ENCODE results near the gene HMGXB3. TPM values are rescaled to one million over a fixed set of nuclear protein-coding genes. Genes with fewer than 3 reads are reported as not detected.

The HMGXB3 gene
- total and polyA plus RNA-seq, 2 of the 13 experiments (the other 11 are each of a cell fraction or from before 2014, with no cell fraction given), result 18.8 to 23.8 TPM

DNA sequence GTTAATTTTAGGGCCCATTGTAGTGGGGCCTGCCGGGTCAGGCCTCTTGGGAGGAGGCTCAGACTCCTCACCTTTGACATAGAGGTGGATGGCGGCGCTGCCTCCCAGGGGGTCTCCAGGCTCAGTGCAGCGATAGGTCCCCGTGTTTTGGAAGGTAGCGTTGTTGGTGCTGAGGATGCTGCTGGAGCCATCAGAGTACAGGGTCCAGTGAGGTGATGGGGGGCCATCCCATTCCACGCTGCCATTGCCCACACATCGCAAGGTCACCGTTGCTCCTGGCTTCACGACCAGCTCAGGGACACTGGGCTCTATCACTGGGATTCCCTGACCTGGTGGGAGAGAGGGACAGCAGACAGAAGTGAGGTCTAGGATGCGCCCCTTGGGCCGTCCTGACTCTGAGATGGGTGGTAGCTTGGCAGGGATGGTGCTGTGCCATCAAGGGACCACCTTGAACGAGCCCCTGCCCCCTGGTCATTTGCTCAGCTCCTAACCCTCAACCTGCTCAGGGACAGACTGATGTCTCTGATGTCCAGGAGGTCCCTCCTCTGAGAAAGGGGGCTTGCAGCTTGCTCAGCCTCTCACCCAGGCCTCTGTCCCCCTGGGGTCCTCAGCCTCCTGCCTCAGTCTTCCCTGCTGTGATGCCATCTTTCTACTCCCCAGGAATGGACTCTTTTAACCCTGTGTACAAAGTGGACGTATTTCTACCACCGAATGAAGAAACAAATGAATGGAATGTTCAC, 80.3 kb downstream of the HMGXB3 start:
- POLR2A ChIA-PET, result no interaction called here

More for the DNA sequence above, 80.3 kb downstream of the HMGXB3 start:
- CTCF ChIA-PET (ENCODE audit: low intra/inter-chr PET ratio, low total read pairs), result no interaction called here
- intact Hi-C loops (cut with micrococcal nuclease; ENCODE audit: unreplicated experiment), result no loop called here
- Histone ChIP-seq H3K27me3 (ENCODE audit: control insufficient read depth in 1 of 2, insufficient read depth in 2 of 2, low read length in 2 of 2) (peaks cover 4 to 49% of the 10 kb centered on the region in 2 experiments), H3K4me2 (ENCODE audit: low read depth, low read length) (no peak overlapping the region), H3K4me3 (replicated peaks in 1 of 3; ENCODE audit: insufficient read depth in 1 of 3, low read depth in 2 of 3, low read length in 3 of 3) (no peak overlapping the region), H4K20me1 (ENCODE audit: insufficient read depth, low read length) (no peaks in the 10 kb centered on the region), H3K9me3 (ENCODE audit: low read length) (no peaks in the 10 kb centered on the region), H3K79me2 (ENCODE audit: insufficient read depth, low read length) (no peaks in the 10 kb centered on the region), H3K27ac (ENCODE audit: extremely low read length, insufficient read depth, low read length) (no peak overlapping the region), H3K4me1 (ENCODE audit: insufficient read depth, low read length) (peaks cover 17% of the 10 kb centered on the region), H3K36me3 (replicated peaks in 1 of 2; ENCODE audit: control insufficient read depth in 1 of 2, insufficient read depth in 2 of 2, low read length in 2 of 2) (no peaks in the 10 kb centered on the region), H3K9ac (ENCODE audit: insufficient read depth, low read depth, low read length) (no peak overlapping the region), H2AFZ (ENCODE audit: low read length) (no peak overlapping the region)
- 0% methylated on average over 3 of the region's 15 CpGs for whole genome bisulfite sequencing (ENCODE audit: low lambda C conversion rate)
- DNase-seq (ENCODE audit: low spot score), result no peak
- ATAC-seq, result no peak
- no TSS peak for BruUV-seq (replicated peaks)
- in situ Hi-C loops (cut with HindIII; ENCODE audit: extremely low pct_ligation_motif_present, low pct_unique_long_range_greater_than_20kb), result no loop called here
- TF ChIP-seq ZMYM4 (CRISPR knock-in tag; IDR thresholded peaks at IDR 0.05) (no peak), AGO1 (IDR thresholded peaks at IDR 0.05; ENCODE audit: low read depth, low read length, poor library complexity, severe bottlenecking) (no peak), ZNF782 (CRISPR knock-in tag; IDR thresholded peaks at IDR 0.05; ENCODE audit: borderline replicate concordance) (no peak), TBP (CRISPR knock-in tag; IDR thresholded peaks at IDR 0.05) (no peak), KDM2A (CRISPR knock-in tag; IDR thresholded peaks at IDR 0.05; ENCODE audit: borderline replicate concordance, low read depth) (no peak), BHLHE40 (IDR thresholded peaks at IDR 0.05; ENCODE audit: low read length) (no peak), ZNF354B (CRISPR knock-in tag; IDR thresholded peaks at IDR 0.05) (no peak), KLF6 (CRISPR knock-in tag; IDR thresholded peaks at IDR 0.05) (no peak), NBN (conservative IDR thresholded peaks at IDR 0.05) (no peak), ZNF20 (CRISPR knock-in tag; IDR thresholded peaks at IDR 0.05) (no peak)
- TF ChIP-seq, protein P1, sequence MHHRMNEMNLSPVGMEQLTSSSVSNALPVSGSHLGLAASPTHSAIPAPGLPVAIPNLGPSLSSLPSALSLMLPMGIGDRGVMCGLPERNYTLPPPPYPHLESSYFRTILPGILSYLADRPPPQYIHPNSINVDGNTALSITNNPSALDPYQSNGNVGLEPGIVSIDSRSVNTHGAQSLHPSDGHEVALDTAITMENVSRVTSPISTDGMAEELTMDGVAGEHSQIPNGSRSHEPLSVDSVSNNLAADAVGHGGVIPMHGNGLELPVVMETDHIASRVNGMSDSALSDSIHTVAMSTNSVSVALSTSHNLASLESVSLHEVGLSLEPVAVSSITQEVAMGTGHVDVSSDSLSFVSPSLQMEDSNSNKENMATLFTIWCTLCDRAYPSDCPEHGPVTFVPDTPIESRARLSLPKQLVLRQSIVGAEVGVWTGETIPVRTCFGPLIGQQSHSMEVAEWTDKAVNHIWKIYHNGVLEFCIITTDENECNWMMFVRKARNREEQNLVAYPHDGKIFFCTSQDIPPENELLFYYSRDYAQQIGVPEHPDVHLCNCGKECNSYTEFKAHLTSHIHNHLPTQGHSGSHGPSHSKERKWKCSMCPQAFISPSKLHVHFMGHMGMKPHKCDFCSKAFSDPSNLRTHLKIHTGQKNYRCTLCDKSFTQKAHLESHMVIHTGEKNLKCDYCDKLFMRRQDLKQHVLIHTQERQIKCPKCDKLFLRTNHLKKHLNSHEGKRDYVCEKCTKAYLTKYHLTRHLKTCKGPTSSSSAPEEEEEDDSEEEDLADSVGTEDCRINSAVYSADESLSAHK (CRISPR knock-in tag; IDR thresholded peaks at IDR 0.05; ENCODE audit: borderline replicate concordance), result no peak
- no peak for FAIRE-seq
